Stimulated activated CD4-positive, alpha-beta T cell treated with anti-CD3 and anti-CD28 coated beads, Interleukin-2, amount 100 ng/mL, for 24 hours (primary cell): ENCODE measurements around the gene RHOB.
"Not testable (repeated sequence)": the region's sequence is repeated elsewhere in the genome, so short reads cannot be mapped to it uniquely, and the experiment has no call there.

ENCODE experiments used
- DNase-seq, 2 donors: peaks; one replicate each; pipeline ENCODE4 v3.0.0-alpha.2; 2020

Gene RHOB

DNA sequence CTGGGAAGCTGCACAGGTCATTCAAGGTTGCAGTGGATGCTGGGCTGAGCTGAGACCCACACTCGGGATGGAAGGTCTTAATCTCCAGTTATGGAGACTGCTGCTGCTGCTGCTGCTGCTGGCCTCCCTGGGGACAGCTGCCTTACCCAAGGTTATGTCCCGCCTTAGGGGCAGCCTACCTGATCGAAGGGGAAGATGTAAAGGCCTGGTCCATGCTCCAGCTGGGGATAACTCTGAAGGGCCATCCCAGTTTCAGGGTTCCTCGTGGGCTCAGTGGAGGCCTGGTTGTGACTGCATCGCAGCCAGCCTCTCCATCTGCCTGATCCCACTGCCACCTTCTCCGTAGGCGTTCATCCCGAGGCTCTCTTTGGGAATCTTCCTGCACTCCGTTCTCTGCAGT, 33.0 kb downstream of the RHOB start:
- DNase-seq = no peak

DNA sequence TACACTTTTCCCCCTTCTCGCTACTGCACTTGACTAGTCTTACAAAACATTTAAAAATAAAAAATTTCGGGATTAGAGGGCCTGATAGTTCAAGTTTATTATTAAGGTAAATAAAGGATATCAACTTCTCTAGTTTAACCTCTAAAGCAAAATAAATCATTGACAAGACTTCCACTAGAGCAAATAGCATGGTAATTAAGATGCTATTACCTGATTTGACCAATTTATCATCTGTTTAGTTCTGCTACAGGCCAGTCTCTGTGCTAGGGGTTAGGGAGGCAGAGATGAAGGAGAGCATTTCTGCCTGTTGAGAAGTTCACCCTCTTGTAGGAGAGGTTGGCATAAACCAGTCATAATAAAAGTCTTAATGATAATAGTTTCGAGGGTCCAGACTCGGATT, 34.0 kb downstream of the RHOB start:
- DNase-seq = no peak

DNA sequence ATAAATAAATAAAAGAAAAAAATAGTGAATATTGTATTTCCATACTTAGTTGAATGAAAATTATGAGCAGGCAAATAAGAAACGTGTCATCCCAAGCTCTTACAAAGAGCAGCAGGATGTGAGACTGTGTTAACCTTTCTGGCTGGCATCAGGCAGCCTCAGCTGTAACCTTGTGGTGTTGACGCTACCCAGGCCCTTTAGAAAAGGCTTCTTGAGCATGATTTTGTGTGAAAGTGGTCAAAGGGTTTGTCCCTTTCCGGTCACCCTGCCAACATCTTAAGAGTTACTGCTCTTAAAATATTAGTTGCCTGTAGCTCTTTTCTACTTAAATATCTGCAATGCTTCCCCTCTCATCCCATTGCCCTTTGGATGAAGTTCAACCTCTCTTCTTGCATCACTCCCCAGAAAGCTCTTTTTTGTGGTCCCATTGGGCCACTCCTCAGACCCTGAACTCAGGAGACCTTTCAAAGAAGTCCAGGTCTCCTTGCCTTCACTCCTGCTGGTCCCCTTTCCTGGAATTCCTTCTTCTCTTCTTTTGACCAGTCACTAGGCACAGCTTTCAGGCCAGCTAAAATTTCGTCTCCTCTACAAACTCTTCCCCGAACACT, 35.0 kb downstream of the RHOB start:
- DNase-seq = no peak

DNA sequence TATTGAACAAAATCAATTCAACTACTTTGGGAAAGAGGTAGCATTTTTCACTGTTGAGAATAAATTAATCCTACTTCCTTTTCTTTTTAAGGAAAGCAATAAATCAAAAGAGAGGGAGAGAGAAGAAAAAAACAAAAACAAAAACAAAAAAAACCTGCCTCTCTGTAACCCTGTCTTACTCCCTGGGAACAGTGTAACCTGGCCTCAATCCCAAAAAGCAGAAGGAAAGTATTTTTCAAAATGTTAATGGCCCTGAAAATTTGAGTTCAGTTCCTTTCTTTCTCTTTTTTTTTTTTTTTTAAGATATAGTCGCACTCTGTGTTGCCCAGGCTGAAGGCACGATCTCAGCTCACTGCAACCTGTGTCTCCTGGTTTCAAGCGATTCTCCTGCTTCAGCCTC, 35.9 kb downstream of the RHOB start:
- no peak for DNase-seq

DNA sequence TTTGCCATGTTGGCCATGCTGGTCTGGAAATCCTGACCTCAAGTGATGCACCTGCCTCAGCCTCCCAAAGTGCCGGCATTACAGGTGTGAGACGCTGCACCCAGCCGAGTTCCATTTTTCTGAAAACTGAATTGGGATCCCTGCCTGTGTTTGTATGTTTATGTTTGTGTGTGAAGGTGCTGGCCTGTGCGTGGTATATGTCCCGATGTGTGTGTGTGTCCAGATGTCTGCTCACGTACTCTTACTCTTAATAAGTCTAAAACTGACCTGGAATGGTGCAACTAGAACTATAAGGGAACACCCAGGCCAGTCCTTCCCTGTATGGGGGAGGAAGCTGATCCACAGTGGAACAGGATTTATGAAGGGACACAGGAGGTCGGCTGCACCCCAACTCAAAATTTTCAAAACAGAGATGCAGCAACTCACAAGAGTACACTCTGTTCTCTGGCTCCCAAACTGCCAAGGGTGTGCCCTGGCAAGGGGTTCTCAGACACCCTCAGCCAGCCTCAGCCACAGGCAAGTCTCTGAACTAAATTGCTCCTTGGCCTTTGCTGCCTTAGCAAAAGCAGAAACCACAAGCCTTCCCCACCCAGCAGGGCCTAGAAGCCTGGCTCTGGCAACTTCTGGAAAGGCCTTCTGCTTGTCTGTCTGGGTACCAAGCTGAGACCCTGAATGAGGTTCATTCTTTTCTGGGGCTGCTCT, 36.5 kb downstream of the RHOB start:
- no peak for DNase-seq

DNA sequence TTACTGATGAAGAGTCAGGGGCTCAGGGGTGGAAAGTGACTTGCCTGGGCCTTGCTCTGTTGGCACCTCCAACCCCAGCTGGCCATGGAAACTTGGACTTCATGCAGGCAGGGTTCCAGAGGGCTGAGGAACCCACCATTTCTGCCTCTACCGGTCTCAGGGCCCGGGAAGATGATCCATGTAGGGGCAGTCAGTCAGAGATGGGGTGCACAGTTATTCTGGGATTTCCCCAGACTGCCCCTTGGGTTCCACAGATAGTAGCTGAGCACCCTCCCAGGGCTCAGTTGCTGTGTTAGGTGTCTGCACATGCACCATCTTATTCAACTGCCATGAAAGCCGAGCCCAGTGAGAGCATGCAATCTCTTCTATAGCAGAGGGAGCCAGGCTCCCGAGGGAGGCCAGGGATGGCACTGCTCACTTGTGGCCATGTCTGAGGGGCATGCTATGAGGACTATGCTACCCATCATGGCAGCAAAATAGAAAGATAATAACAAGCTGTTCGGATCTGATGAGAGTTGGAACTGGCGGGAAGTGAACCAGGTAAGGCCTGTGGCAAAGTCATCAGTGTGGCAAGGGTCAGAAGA, 37.3 kb downstream of the RHOB start:
- no peak for DNase-seq

DNA sequence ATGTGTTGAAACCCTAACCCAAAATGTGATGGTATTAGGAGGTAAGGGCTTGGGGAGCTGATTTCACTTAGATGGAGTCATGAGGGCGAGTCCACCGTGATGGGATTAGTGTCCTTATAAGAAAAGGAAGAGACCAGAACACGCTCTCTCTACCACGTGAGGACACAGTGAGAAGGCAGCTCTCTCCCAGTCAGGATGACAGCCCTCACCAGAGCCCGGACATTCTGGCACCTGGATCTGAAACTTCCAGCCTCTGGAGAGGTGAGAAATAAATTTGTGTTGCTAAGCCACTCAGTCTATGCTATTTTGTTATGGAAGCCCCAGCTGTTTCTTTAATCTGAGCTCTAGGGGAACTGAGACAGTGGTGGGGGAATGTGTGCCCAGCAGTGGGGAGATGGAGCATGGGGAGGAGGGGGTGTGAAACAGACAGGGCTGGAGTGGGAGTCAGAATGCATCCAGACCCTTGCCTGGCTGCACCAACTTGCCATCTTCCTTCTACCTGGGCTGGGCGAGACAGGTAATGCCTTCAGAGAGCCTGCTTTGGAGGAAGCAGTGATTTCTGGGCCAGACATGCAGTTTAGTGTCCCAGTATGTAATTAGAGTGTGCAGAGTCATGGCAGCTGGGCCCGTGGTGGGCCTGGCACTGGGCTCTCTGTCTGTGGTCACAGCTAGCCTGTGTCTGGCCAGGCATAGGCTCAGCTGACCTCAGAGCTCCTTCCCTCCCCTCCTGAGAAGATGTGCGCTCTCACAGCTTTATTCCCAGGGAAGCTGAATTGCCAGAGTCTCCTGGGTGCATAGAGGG, 38.1 kb downstream of the RHOB start:
- DNase-seq = no peak

DNA sequence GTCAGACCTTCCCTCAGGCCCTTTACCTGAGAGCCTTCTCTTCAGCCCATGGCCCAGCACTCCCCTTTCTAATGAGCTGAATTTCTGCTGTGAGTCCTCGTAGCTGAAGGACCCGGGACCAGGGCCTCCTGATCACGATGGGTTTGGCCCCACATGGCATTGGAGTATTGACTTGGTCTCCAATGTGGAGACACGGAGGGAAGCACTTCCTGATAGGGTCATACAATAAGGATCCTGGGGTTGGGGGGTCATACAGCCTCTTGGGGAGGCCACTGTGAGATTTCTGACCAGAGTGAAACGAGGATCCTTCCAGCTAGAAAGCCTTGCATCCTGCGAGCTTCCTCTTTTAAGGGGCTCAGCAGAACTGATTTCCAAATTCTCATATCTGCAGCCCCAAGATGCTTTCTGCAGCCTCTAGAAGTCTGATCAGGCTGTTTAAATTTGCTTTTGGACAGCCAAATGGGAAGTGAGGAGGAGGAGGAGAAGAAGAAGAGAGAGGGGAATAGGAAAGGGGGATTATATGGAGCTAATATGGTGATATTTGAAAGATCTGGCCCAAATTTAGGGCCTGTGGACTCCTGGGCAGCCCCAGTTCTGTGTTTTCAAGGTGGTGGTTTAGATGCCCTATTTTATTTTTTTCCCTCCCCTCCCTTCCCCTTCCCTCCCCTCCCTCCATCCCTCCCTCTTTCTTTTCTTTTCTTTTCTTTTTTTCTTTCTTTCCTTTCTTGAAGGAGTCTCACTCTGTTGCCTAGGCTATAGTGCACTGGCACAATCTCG, 38.9 kb downstream of the RHOB start:
- DNase-seq = no peak

DNA sequence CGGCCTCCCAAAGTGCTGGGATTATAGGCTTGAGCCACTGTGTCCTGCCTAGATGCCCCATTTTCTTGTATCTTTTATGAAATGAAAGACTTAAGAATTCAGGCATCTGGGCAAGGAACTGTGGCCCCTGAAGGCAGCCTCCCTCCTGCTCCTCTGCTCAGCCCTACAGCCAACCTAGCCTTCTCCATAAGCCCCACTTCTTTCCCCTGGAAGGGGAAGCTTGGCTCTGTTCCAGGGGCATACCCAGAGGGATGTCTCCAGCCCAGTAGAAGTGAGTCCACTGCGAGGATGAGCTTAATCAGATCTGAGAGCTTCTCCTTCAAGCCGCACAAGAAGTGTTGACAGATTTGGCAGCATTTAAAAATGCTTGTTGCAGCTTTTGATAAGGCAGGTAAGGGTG, 39.7 kb downstream of the RHOB start:
- DNase-seq = no peak

DNA sequence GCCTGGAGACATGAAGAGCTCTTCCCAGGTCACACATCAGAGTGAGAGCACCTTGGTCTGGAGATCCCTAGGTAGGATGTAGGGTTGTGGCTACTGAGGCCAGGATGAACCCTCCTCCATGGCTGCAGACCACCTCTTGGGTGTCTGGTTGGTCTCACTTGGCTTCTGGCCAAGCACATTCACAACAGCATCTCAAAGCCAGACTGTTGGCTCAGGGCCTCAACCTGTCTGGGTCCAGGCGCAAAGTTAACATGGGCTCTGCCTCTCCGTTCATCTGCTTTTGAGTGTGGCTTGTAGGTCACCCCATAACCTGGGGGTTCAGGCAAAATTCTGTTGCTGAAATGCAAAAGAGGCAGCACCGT, 40.1 kb downstream of the RHOB start:
- no peak for DNase-seq

DNA sequence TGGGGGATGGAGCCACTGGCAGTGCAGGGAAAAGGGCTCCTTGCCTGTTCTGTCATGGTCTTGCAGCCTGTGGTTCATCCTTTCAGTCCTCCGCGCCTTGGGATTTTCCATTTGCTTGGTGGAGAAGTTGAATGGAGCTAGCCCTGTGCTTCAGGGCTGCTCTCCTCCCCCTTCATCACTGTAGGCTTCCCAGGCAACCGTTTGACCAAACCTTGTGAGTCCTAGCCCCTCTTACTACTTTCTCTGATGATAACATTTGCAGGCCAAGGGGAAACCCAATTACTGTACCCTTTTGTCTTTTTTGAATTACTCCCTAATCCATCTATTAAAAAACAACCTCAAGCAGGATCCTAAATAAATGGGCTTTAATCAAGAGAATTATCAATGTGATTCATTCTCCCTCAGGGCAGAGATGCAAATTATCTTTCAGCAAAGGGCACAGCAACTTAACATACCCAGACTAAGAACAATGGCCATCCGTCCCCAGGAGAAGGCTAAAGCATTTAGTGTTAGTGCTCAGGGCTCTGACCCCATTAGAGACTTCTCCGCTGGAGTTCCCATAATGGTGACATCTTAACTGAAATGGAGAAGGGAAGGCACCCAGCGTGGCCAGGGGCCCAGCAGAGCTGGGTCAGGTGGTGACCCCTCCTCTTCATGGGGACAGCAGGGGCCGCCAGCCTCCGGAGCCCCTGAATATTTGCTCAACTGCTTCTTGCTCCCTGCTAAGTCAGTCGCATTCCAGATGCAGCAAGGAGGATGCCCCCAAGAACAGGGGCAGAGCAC, 40.7 kb downstream of the RHOB start:
- DNase-seq = no peak

DNA sequence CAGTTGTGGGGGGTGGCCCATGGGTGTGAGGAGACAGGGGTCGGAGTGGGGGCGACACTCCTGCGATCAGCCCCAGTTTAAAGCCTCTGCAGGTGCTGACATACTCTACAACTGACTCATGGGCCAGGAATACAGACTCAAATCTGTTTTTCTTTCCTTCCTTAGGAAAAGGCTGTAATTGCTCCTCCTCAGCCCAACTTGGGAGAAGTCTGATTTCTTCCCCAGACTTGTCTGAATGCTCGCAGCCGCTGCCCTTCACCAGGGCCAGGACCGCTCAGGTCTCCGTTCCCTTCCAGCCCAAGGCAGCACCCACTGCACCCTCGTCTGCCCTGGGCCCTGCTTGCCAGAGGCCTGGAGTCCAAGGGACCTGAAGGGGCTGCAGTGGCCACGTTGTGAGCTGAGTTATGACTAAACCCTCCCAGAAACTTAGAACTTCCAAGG, 41.3 kb downstream of the RHOB start:
- DNase-seq = no peak

DNA sequence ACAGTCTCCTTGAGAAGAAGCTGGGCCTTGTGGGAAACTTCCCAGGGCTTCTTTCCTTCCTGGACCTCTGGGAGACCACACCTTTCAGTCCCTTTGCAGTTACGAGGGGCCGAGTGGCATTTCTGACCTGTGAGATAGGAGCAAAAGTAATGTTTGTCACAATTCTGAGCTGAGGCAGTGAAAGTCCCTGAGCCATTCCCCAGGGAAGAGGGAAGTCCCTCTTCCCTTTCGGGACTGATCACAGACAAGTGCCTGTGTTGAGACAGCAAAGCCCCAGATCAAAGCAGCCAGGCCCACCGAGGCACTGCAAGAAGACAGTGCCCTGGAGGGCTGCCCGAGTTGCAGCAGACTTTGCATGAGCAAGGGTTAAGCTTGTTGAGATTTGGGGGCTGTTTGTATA, 41.9 kb downstream of the RHOB start:
- DNase-seq = no peak

DNA sequence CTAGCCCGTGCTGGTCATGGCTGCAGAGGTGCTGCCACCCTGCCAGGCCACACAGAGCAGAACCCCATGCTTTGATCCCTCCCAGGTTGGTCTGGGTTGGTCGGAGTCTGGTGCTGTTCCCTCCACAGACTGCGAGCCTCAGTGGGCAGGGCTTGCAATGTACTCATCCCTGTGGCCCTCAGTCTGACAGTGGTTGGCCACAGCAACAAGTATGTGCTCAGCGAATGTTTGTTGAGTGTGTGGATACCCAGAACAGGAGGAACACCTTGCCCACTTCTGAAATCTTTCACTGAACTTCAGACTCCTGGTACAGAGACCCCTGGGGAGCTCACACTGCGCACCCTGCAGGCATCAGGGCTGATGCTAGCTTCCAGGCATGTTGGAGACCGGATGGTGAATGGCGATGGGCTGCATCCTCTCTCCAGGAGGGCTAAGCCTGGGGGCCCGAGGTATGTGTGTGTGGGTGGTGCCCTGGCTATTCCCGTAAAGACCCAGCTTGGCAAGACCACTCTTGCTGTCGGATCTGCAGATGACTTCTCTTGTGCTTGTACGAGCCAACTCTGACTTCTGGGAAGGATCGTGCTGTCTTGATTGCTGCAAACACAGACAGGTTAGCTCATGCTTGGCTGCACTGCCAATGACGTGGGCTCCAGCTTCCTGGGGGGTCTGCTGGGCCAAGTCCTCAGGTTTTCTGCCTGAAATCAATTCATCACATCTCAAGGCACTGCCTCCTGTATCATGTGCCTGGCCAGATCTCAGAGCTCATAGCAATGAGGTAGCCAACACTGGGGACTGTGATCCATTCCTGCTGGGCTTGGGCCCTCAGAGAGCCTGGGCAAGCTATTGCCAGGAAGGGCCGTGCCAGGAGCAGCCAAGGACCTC, 43.7 kb downstream of the RHOB start:
- no peak for DNase-seq

DNA sequence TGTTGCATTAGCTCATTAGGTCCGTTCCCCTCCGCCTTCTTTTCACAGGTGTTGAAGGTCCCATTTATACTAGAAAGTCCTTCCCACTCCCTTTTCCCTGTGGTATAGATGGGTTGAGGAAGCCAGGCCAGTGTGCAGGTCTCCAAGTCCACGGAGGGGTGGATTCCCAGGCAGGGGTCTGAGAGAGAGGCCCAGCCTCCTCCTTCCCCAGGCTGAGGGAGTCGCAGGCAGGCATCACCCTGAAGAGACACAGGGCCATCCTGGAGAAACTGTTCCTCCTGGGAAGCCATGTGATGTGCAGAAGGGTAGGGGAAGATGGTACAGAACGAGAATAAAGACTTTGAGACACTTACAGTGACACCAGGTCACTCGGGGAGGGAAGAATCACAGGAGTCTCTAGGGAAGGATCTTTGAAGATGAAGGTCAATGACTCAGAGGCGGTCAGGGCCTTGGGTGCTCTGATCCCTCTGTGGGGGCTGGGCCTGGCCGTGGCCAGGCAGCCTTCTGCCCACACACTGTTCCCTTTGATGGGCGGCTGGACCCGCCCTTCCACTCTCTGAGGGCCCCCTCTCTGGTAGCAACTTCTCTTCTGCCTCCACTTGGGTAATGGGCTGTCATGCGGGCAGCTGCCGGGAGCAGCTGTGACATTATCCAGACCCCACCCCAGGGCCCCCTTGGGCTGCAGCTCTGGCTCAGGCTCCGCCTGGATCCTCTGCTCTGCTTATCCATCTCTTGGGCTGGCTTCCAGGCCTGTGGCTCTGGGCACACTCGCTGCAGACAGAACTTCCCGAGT, 45.1 kb downstream of the RHOB start:
- DNase-seq = no peak

DNA sequence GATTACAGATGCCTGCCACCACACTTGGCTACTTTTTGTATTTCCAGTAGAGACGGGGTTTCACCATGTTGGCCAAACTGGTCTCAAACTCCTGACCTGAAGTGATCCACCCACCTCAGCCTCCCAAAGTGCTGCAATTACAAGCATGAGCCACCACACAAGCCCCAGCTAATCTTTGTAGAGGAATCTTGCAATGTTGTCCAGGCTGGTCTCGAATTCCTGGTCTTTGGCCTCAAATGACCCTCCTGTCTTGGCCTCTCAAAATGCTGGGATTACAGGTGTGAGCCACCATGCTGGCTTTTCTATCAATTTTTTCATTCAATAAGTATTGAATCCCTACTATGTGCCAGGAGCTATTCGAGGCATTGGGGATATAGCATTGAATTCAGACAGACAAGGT, 46.2 kb downstream of the RHOB start:
- DNase-seq = not testable (repeated sequence)

DNA sequence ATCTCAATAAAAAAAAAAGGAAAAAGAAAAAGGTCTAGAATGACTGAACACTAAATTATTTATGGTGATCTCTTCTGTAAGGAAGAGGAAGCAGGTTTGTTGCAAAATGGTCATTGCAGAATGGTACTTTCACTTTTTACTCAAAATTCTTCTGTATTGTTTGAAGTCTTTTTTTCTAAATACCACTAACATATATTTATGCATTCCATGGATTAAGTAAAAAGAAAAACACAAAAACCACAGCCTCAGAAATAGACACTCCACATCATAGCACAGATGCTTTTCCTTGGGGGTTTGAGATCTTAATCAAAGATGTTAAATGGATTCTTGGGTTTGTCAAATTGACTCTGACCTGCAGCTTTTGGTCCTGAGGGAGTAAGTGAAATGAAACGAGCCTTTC, 47.4 kb downstream of the RHOB start:
- DNase-seq = no peak

DNA sequence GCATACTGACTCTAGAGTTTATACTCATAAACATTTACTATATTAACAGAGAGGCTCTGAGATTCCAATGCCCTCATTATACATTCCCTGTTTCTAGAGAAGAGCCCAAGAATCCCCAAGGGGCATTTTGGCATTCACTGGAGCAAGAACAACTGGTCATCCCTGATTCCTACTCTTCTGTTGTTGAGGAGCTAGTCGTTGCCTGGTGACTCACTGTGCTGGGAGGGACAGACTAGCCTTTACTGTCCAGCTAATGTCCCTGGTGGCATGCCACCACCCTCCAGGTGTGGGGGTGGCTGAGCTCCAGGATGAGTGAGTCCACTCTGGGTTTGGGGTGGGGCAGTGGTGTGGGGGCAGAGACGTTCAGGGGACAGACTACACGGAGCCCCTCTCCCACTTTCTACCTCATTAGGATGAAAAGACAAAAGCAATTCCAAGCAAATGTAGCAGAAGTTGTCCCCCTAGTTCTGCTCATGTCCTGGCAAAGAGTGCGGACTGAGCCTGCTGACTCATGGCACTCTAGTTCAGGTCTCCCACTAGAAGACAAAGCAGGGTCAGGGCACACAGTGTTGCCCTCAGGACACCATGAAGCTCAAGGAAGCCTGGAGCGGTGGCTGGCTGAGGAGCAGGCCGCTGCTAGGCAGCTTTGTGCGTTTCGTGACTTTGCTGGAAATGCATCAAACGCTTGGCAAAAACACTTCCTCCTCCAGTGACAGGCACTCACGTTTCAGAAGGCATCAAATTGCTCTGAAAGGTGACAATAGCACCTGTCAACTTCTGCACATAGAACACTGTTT, 49.4 kb downstream of the RHOB start:
- DNase-seq = no peak

DNA sequence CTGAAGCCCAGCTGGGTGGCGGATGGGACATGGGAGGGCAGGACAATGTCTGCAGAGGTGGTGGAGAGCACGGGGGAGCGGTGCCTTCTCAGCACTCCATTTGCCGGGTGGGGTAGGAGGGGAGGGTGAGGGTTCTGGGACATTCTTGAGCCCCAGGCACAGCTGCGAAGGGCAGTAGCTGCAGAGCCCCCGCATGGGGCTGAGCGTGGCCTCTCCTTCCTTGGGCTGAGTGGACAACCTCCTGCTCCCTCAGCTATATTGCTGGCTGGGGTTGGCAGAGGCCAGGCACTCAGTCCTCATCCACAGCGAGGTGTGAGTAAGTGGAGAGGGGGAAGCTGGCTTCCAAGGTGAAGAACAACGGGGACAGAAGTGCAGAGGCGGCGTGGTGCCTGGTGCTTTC, 50.1 kb downstream of the RHOB start:
- DNase-seq = no peak
